H1 (cell line): ENCODE results near the gene KEL. TPM values are rescaled to one million over a fixed set of nuclear protein-coding genes. Genes with fewer than 3 reads are reported as not detected.

Experiments used
- CTCF ChIA-PET: fragments of 300-600 bp; sonication (Branson Sonifier 250); formaldehyde crosslinking; loops from one replicate; lab custom pipeline; 2021; ENCODE audit not compliant: partially characterized antibody; lab: Charles Lee
- POLR2A ChIA-PET: fragments of 300-600 bp; sonication (Branson Sonifier 250); formaldehyde crosslinking; loops from one replicate; lab custom pipeline; 2021; ENCODE audit warnings: inconsistent platforms; ENCODE audit not compliant: partially characterized antibody; lab: Charles Lee
- DNase-seq, 2 experiments: peaks; one replicate each; pipeline versions ENCODE4 v3.0.0 to v3.0.0-alpha.2; 2010 to 2022; ENCODE audit warnings: low spot score in 2 of 2, low read depth in 1 of 2, mixed read lengths in 1 of 2
- FAIRE-seq: peaks from 2 replicates; lab custom pipeline; 2011; peaks lifted over from hg19 to GRCh38; lab: Jason Lieb, UNC
- H2AFZ ChIP-seq: 2 replicates; pipeline ENCODE4 v1.8.1; 2012; ENCODE audit warnings: low read length, inconsistent platforms
- H2AK5ac ChIP-seq: 2 replicates; pipeline ENCODE4 v1.6.1; 2013; ENCODE audit warnings: low read depth, low read length
- H2BK120ac ChIP-seq: replicated peaks from 2 replicates; pipeline ENCODE3; 2013; ENCODE audit warnings: low read depth, low read length, inconsistent platforms
- H2BK12ac ChIP-seq: 2 replicates; pipeline ENCODE4 v1.6.1; 2013; ENCODE audit warnings: low read depth, low read length
- H2BK15ac ChIP-seq: 2 replicates; pipeline ENCODE4 v1.6.1; 2013; ENCODE audit warnings: low read length
- H2BK20ac ChIP-seq: 2 replicates; pipeline ENCODE4 v1.6.1; 2013; ENCODE audit warnings: low read length
- H2BK5ac ChIP-seq: 2 replicates; pipeline ENCODE4 v1.6.1; 2013; ENCODE audit warnings: low read depth, low read length
- H3K14ac ChIP-seq: 2 replicates; pipeline ENCODE4 v1.6.1; 2013; ENCODE audit warnings: inconsistent platforms; ENCODE audit not compliant: insufficient read length
- H3K18ac ChIP-seq: 2 replicates; pipeline ENCODE4 v1.6.1; 2013; ENCODE audit warnings: low read length; ENCODE audit errors: extremely low read depth
- H3K23ac ChIP-seq: 2 replicates; pipeline ENCODE4 v1.6.1; 2013; ENCODE audit warnings: inconsistent platforms; ENCODE audit not compliant: insufficient read length
- H3K23me2 ChIP-seq: 2 replicates; pipeline ENCODE4 v1.6.1; 2013; ENCODE audit warnings: low read depth, low read length
- H3K27ac ChIP-seq: 2 replicates; pipeline ENCODE4 v1.6.1; 2011; ENCODE audit warnings: low read depth, low read length, inconsistent platforms
- H3K27me3 ChIP-seq, 4 experiments: replicated peaks in 1 of 4; 1 replicate in 1 of 4; 2 replicates in 3 of 4; pipeline versions ENCODE4 v1.6.1 to v1.8.1; 2011 to 2013; ENCODE audit warnings: low read length in 3 of 4, mild to moderate bottlenecking in 3 of 4, inconsistent platforms in 2 of 4, mixed read lengths in 2 of 4, moderate library complexity in 1 of 4; ENCODE audit not compliant: control insufficient read depth in 3 of 4, insufficient read depth in 3 of 4; ENCODE audit errors: extremely low read depth in 1 of 4
- H3K36me3 ChIP-seq, 4 experiments: 2 replicates each; pipeline versions ENCODE4 v1.6.1 to v1.8.1; 2011 to 2013; ENCODE audit warnings: mild to moderate bottlenecking in 4 of 4, low read length in 3 of 4, moderate library complexity in 2 of 4, control low read depth in 1 of 4, inconsistent platforms in 1 of 4; ENCODE audit not compliant: insufficient read depth in 4 of 4, control insufficient read depth in 2 of 4
- H3K4ac ChIP-seq: replicated peaks from 2 replicates; pipeline ENCODE3; 2013; ENCODE audit warnings: low read length, low read depth, mixed read lengths, inconsistent platforms; ENCODE audit not compliant: insufficient read length
- H3K4me1 ChIP-seq, 4 experiments: replicated peaks in 1 of 4; 1 replicate in 1 of 4; 2 replicates in 3 of 4; pipeline versions ENCODE4 v1.6.1 to v1.8.1; 2011 to 2013; ENCODE audit warnings: low read length in 3 of 4, inconsistent platforms in 2 of 4, mixed read lengths in 1 of 4; ENCODE audit not compliant: insufficient read depth in 4 of 4, control insufficient read depth in 3 of 4
- H3K4me2 ChIP-seq, 2 experiments: 2 replicates each; pipeline versions ENCODE4 v1.6.1 to v1.8.1; 2011 to 2013; ENCODE audit warnings: low read depth in 2 of 2, low read length in 2 of 2, control low read depth in 1 of 2, inconsistent platforms in 1 of 2, mild to moderate bottlenecking in 1 of 2; ENCODE audit not compliant: insufficient read depth in 1 of 2
- H3K4me3 ChIP-seq, 4 experiments: fragments of 200-600, 300-600 bp in 1 of 4; sonication (generic), shearing (Covaris generic), sonication (Bioruptor Twin) in 1 of 4; 2 replicates each; pipeline versions ENCODE4 v1.5.1 to v1.8.1; 2011 to 2016; ENCODE audit warnings: low read length in 4 of 4, low read depth in 3 of 4, control low read depth in 2 of 4, inconsistent platforms in 2 of 4, mild to moderate bottlenecking in 2 of 4, mixed read lengths in 1 of 4, moderate library complexity in 1 of 4; ENCODE audit not compliant: insufficient read depth in 2 of 4; ENCODE audit errors: extremely low read depth in 1 of 4
- H3K56ac ChIP-seq: replicated peaks from 2 replicates; pipeline ENCODE3; 2013; ENCODE audit warnings: low read depth, mild to moderate bottlenecking, mixed read lengths, low read length, inconsistent platforms; ENCODE audit not compliant: insufficient read length
- H3K79me1 ChIP-seq: 2 replicates; pipeline ENCODE4 v1.6.1; 2013; ENCODE audit warnings: low read depth, low read length, control low read depth
- H3K79me2 ChIP-seq, 2 experiments: 2 replicates each; pipeline versions ENCODE4 v1.6.1 to v1.8.1; 2012 to 2013; ENCODE audit warnings: low read length in 2 of 2, mild to moderate bottlenecking in 2 of 2, inconsistent platforms in 1 of 2; ENCODE audit not compliant: insufficient read depth in 2 of 2, control insufficient read depth in 1 of 2
- H3K9ac ChIP-seq, 4 experiments: replicated peaks in 1 of 4; 1 replicate in 1 of 4; 2 replicates in 3 of 4; pipeline versions ENCODE4 v1.6.1 to v1.8.1; 2011 to 2013; ENCODE audit warnings: low read depth in 3 of 4, low read length in 3 of 4, control low read depth in 2 of 4, mild to moderate bottlenecking in 2 of 4, moderate library complexity in 2 of 4, inconsistent platforms in 1 of 4; ENCODE audit errors: extremely low read depth in 1 of 4
- H3K9me3 ChIP-seq, 2 experiments: 2 replicates each; pipeline versions ENCODE4 v1.6.1 to v1.8.1; 2012 to 2013; ENCODE audit warnings: mild to moderate bottlenecking in 2 of 2, moderate library complexity in 2 of 2, control low read depth in 1 of 2, inconsistent platforms in 1 of 2, low read depth in 1 of 2, low read length in 1 of 2, mixed read lengths in 1 of 2; ENCODE audit not compliant: insufficient read depth in 2 of 2
- H4K20me1 ChIP-seq, 2 experiments: replicated peaks in 1 of 2; 2 replicates each; pipeline versions ENCODE3 to v1.8.1; 2011 to 2013; ENCODE audit warnings: inconsistent platforms in 2 of 2, low read length in 2 of 2, mild to moderate bottlenecking in 1 of 2; ENCODE audit not compliant: insufficient read depth in 2 of 2, control insufficient read depth in 1 of 2
- H4K5ac ChIP-seq: 2 replicates; pipeline ENCODE4 v1.6.1; 2013; ENCODE audit warnings: low read length, low read depth, mixed read lengths, inconsistent platforms; ENCODE audit not compliant: insufficient read length
- H4K8ac ChIP-seq: 2 replicates; pipeline ENCODE4 v1.8.0; 2013; ENCODE audit warnings: mild to moderate bottlenecking, moderate library complexity, low read length, inconsistent platforms; ENCODE audit not compliant: insufficient read depth; ENCODE audit errors: extremely low read depth
- H4K91ac ChIP-seq: replicated peaks from 2 replicates; pipeline ENCODE3; 2013; ENCODE audit warnings: low read length, mixed read lengths, inconsistent platforms; ENCODE audit not compliant: insufficient read length
- ASH2L ChIP-seq: fragments of 200-600, 300-600 bp; sonication (generic); IDR thresholded peaks from one replicate; pipeline ENCODE4 v1.7.1; 2017; ENCODE audit warnings: low read length
- ATF2 ChIP-seq: IDR thresholded peaks from 2 replicates; pipeline ENCODE4 v1.6.1; 2012; ENCODE audit warnings: low read length, inconsistent platforms
- CBX5 ChIP-seq: fragments of 300-800, 300-1000 bp; sonication (generic); IDR thresholded peaks from 2 replicates; pipeline ENCODE4 v1.7.1; 2016; ENCODE audit warnings: antibody characterized with exemption, low read length, low read depth
- CHD2 ChIP-seq: IDR thresholded peaks from 2 replicates; pipeline ENCODE4 v1.6.1; 2012; ENCODE audit warnings: low read length, improper control_type of control experiment
- HDAC2 ChIP-seq, 2 experiments: fragments of 300-600 bp in 1 of 2; sonication (generic) in 1 of 2; IDR thresholded peaks; 2 replicates each; pipeline ENCODE4 v1.6.1; 2011 to 2012; ENCODE audit warnings: low read depth in 2 of 2, low read length in 2 of 2, mild to moderate bottlenecking in 2 of 2, moderate library complexity in 2 of 2, borderline replicate concordance in 1 of 2, inconsistent platforms in 1 of 2
- KDM4A ChIP-seq: IDR thresholded peaks from one replicate; pipeline ENCODE4 v1.7.1; 2012; ENCODE audit warnings: low read depth, mild to moderate bottlenecking, moderate library complexity, low read length, inconsistent platforms; ENCODE audit not compliant: severe bottlenecking
- POLR2AphosphoS5 ChIP-seq: IDR thresholded peaks from 2 replicates; pipeline ENCODE4 v1.6.1; 2011; ENCODE audit warnings: low read depth, low read length
- RAD21 ChIP-seq, 2 experiments: IDR thresholded peaks in 1 of 2; conservative IDR thresholded peaks in 1 of 2; 2 replicates each; pipeline ENCODE4 v1.6.1; 2011; ENCODE audit warnings: low read depth in 2 of 2, low read length in 2 of 2, improper control_type of control experiment in 1 of 2, inconsistent platforms in 1 of 2, mild to moderate bottlenecking in 1 of 2, moderate library complexity in 1 of 2
- RBBP5 ChIP-seq: IDR thresholded peaks from 2 replicates; pipeline ENCODE4 v1.7.1; 2012; ENCODE audit warnings: low read depth, mild to moderate bottlenecking, inconsistent platforms, low read length, moderate library complexity, borderline replicate concordance
- SIX5 ChIP-seq: IDR thresholded peaks from 2 replicates; pipeline ENCODE4 v1.6.1; 2011; ENCODE audit warnings: mild to moderate bottlenecking, low read depth, low read length
- TBP ChIP-seq: IDR thresholded peaks from 2 replicates; pipeline ENCODE4 v1.6.1; 2011; ENCODE audit warnings: low read depth, low read length, improper control_type of control experiment
- YY1 ChIP-seq: IDR thresholded peaks from 2 replicates; pipeline ENCODE4 v1.6.1; 2011; ENCODE audit warnings: low read depth, mild to moderate bottlenecking, low read length
- ZNF274 ChIP-seq: IDR thresholded peaks from 2 replicates; pipeline ENCODE4 v1.7.0; 2012; ENCODE audit warnings: low read length, borderline replicate concordance; ENCODE audit errors: extremely low read depth
- WGBS, 2 experiments: shearing (Covaris generic) in 1 of 2; methylation state at CpG; one replicate each; pipeline versions ENCODE4 v1.1.6 to v1.1.7; 2013 to 2015; ENCODE audit warnings: low lambda C conversion rate in 2 of 2, mixed read lengths in 2 of 2, inconsistent platforms in 1 of 2, low coverage in 1 of 2, missing lambda C conversion rate in 1 of 2; ENCODE audit not compliant: insufficient replicate concordance in 2 of 2, insufficient coverage in 1 of 2, insufficient read length in 1 of 2; ENCODE audit errors: extremely low coverage in 1 of 2, missing lambda C conversion rate in 1 of 2; 5-methylcytosine and 5-hydroxymethylcytosine counted together
- polyA plus RNA-seq, 7 experiments: library from polyadenylated mRNA; depleted of rRNA in 3 of 7; stranded (reverse) in 5 of 7; unstranded in 2 of 7; fragments of >200 nt in 5 of 7; fragments of 200-250 nt in 2 of 7; gene quantifications; 1 replicate in 5 of 7; 2 replicates in 1 of 7; 4 replicates in 1 of 7; pipeline versions ENCODE4 v1.2.1 to v1.2.3, GENCODE V29; 2011 to 2013; ENCODE audit warnings: missing spikeins in 2 of 7, mixed read lengths in 2 of 7
- total RNA-seq: library from RNA; stranded (reverse); fragmentation: NEBNext Ultra II Directional; extraction: Animal tissue kit (Norgen Biotek cat#: 25700); gene quantifications from 2 replicates; pipeline ENCODE4 v1.2.1, GENCODE V29; 2021

Gene KEL
- total and polyA plus RNA-seq, 2 of the 8 experiments (the other 6 are each of a cell fraction or from before 2014, with no cell fraction given) = 1.8 to 1.9 TPM

GRCh38 chr7:142984297-142984696, 22.1 kb upstream of the KEL start:
- Histone ChIP-seq H4K8ac (no peak overlapping the region), H3K27me3 (no peaks in the 10 kb centered on the region), H3K4me1 (no peaks in the 10 kb centered on the region), H2BK20ac (no peak overlapping the region), H3K4ac (no peak overlapping the region), H2AFZ (no peak overlapping the region), H3K18ac (no peak overlapping the region), H2BK5ac (no peak overlapping the region), H3K79me2 (no peaks in the 10 kb centered on the region), H4K91ac (no peak overlapping the region), H2AK5ac (no peak overlapping the region), H3K56ac (no peak overlapping the region), H3K27ac (no peak overlapping the region), H3K4me3 (no peak overlapping the region), H2BK12ac (no peak overlapping the region), H3K23ac (no peak overlapping the region), H3K9ac (no peak overlapping the region), H3K14ac (no peak overlapping the region), H3K23me2 (no peaks in the 10 kb centered on the region), H3K9me3 (0 out of 4 replicates have a peak, but pooled peaks cover 0 to 3% of the 10 kb centered on the region in 2 experiments), H2BK15ac (no peak overlapping the region), H3K79me1 (no peaks in the 10 kb centered on the region), H3K4me2 (no peak overlapping the region), H4K5ac (no peak overlapping the region), H4K20me1 (no peaks in the 10 kb centered on the region), H2BK120ac (no peak overlapping the region), H3K36me3 (no peaks in the 10 kb centered on the region)
- DNase-seq (no peak), FAIRE-seq (no peak)
- ChIA-PET CTCF (interaction anchor here (0.7 to 1.8 kb wide), 4 partner anchors 8 to 302 kb away, joined by 3 to 6 read pairs (median 4); no protein-coding TSS in a partner anchor), POLR2A (no interaction called here)
- 71% methylated on average over 1 of the region's 1 CpG; no CpG with 5 or more reads in 1 of the 2 experiments for WGBS, 2 experiments
- no peak for TF ChIP-seq RBBP5
- no peak for TF ChIP-seq POLR2AphosphoS5
- TF ChIP-seq TBP = no peak
- no peak for TF ChIP-seq ATF2
- no peak for TF ChIP-seq ZNF274
- TF ChIP-seq YY1 = no peak
- no peak for TF ChIP-seq SIX5
- TF ChIP-seq RAD21 (IDR thresholded peaks at IDR 0.05 in 1 of 2, conservative IDR thresholded peaks at IDR 0.05 in 1 of 2; ENCODE audit: low read depth in 2 of 2, low read length in 2 of 2) = no peak
- no peak for TF ChIP-seq CBX5
- TF ChIP-seq KDM4A = no peak
- TF ChIP-seq ASH2L = no peak
- no peak for TF ChIP-seq CHD2
- no peak for TF ChIP-seq HDAC2 (IDR thresholded peaks at IDR 0.05; ENCODE audit: borderline replicate concordance in 1 of 2, low read depth in 2 of 2, low read length in 2 of 2)
